ENCODE measurements around the gene NKD1. TPM values are rescaled to one million over a fixed set of nuclear protein-coding genes. Genes with fewer than 3 reads are reported as not detected.

Gene NKD1
- total RNA-seq, 1 donor from 2014 or later = 15.7 TPM

DNA sequence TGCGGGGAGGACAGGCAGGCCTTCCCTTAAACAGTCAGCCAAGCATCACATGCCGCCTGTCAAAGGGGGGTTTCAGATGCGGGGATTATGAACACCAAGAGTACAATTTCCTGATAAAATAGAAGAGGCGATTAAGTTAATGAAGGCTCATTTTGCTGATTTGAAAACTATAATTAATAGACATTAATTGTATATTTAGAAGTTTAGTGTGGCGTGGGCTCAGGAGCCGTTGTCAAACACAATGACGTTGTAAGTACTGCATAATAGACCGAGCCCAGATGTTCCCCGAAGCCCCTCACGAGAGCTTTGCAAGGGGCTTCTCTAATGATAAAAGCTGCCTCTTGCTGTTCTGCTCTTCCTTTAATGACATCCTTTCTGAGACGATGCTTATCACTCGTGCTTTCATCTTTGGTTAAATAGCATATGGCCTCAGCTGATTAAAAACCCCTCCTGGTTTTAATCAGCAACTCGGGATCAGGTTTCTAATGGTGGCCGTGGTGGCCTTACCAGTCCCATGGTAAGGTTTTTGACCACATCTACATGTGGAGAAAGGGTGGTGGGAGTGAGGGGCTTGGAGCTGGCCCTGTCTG lies 104.7 kb downstream of the NKD1 start:
- no peak for DNase-seq

DNA sequence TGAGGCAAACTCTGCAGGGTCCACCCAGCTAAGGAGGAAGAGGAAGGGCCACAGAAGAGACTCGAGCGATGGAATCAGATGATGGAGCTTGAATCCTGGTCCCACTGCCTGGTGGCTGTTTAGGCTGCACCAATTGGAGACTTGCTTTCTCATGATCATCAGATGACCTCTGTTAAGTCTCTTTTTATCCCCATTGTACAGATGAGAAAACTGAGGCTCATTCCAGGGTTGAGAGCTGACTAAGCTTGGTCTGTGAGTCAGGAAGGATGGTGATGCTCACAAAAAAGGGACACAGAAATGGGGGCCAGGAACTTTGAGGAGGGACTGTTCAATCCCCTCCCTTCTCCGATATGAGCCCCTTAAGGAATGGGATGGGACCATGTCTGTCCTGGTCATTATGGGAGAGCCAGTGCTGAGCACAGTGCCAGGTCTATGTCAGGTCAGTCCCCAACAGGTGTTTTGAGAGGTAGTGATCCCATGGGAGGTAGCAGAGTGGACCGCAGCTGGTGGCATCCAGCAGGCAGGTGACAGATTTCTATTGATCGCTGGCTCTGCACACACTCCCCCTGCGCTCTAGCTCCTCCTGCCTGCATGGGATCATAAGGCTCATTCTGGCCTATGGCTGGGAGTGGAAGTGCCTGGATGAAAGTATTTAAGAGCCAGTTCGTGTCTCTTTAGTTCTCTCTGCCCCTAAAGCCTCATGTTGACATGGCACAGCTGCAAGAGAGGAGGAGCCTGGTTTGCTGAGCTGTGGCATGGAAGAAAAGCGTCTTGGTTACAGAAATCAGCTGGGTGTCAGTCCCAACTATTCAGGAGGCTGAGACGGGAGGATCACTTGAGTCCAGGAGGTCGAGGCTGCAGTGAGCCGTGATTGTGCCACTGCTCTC lies 105.7 kb downstream of the NKD1 start:
- DNase-seq = peak; percentile 19

DNA sequence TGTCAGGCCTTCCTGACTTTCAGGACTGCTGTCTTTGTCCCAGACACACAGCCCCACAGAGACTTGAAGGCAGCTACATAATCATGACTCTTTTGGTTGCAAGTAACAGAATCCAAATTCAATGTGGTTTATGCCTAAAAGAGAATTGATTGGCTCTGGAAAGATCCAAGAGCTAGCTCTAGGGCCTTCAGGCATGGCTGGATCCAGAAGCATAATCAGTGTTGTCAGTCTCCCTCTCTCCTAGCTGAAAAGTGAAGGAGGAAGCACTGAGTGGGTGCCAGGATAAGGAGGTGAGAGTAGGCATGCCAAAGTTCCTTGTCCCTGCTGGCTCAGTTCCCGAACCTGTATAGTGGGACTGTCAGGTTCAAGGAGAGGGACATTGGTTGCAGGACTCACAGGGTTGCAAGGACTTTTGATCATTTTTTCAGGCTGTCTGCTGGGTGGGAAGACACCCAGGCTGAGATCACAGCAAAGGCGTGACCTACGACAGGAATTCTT lies 107.4 kb downstream of the NKD1 start:
- DNase-seq = no peak

DNA sequence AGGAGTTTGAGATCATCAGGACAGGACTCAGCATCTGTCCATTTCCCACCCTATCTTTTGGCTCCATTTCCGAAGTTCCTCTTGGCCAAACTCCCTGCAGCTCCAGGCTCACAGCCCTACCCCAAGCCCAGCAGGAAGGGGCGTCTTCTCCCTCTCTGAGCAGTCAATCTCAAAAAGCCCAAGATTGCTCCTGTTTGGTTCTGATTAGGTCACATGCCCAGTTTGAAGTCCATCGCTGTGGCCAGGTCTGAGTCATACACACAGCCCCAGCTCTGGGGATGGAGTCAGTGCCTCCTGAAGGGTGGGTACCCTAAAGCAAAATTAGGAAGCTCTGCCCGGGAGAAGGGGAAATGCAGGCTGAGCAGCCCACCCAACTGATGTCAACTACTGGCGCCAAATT lies 109.0 kb downstream of the NKD1 start:
- DNase-seq = no peak

DNA sequence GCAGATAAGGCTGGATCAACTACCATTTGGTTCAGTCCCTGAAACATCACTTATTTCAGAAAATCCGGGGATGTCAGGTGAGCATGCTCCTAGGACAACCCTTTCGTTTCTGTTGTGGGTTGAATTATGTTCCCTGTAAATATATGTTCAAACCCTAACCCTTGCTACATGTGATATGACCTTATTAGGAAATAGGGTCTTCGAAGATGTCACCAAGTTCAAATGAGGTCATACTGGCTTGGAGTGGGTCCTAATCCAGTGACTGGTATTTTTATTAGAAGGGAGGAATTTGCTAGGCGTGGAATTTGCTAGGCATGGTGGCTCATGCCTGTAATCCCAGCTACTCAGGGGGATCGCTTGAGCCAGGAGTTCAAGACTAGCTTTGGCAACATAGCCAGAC lies 111.6 kb downstream of the NKD1 start:
- no peak for DNase-seq

DNA sequence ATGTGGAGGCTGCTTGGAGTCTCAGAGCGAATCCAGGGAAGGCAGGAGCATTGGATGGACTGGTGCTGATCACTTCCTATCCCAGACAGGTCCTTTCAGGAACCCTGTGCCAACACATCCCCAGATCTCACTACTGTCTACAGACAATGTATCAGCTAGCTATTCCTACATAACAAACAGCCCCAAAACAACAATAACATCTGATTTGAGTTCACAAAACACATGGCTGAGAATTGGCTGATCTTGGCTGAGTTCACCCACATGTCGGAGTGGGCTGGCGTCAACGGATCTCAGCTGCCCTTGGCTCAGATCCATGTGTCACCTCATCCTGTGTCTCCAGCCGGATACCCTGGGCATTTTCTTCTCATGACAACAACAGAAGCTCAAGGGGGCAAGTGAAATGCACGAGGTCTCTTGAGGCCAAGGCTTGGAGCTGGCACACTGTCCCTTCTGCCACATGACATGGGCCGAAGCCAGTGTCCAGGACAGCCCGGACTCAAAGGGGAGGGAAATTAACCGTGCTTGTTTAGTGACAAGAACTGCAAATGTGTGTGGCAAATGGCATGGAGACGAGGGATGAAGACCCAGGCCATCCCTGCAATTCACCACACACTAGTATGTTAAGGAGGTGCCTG lies 114.2 kb downstream of the NKD1 start:
- peak; percentile 30 for DNase-seq

DNA sequence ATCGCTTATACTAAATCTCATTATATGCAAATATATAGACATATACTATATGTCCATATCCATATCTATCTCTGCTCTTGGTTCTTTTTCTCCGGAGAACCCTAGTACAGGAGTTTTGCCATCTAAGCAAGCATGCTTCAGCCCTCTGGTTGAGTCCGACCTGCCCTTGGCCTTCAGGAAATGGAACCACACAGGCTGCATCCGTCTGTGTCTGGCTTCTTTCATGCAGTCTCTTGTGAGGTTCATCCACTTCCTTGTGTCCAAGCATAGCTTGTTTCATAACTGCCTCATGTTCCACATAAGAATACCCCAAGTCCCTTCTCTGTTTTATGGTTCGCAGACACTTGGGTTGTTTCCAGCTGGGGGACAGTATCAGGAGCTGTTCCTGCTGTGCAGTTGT lies 116.1 kb downstream of the NKD1 start:
- DNase-seq = no peak

DNA sequence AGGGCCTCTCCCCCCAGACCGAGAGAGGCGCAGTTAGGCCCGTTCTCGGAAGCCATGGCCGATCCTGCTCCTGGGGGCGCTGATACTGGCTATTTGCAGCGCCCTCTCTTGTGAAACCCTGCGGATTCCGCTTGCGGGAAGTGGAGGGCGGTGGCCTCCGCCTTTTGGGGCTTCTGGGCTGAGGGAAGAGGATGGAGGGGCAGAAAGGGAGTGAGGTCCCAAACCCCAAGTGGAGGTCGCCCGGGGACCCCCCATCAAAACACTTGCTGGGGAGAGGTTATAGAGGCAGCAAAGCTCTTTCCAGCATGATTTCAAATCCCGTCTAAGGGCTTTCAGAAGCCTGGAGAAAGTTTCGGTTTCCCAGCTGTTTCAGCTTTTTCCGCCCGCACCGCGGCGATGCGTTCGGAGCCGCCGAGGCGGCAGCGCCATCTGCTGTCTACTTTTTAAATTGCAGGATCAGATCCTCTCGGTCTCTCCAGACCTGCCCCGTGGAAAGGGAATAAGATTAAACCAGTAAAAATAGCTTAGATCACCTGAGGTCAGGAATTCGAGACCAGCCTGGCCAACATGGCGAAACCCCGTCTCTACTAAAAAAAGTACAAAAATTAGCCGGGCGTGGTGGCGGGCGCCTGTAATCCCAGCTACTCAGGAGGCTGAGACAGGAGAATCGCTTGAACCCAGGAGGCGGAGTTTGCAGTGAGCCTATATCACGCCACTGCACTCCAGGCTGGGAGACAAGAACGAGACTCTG lies 117.1 kb downstream of the NKD1 start:
- DNase-seq = peak; percentile 92

DNA sequence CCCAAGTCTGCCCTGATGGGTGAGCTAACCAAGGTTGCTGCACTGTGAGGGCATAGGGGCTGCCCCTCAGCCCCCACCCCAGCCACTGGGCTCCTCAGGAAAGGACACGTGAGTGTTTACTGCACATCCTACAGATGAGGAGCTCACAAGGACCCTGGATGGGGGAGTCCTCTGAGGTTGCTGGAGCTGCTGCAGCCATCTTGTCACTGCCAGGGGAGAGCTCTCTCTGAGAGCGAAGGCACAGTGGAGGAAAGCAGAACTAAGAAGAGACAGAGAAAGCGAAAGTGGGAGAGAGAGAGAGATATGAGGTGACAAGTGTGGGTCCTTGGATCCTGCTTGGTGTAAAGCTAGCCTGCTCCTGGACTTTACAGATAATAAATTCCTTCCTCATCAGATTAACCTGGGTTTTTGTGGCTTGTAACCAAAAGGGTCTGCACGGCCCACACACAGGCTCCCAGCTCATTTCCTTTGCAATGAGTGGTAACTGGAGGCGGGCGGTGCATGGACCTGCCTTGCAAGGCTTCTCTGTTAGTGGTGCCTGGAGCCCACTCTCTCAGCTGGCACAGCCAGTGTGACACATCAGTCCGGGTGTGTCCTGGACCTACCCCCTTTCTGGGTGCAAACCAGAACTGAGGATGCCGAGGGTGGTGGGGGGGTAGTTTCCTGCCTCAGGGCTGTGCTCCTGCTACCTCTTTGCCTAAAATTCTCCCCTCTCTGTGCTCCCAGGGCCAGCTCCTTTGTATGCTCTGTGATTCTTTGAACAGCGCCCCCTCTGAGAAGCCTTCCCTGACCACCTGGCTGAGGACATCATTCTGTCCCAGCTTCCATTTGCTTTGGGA lies 118.7 kb downstream of the NKD1 start:
- DNase-seq = no peak

DNA sequence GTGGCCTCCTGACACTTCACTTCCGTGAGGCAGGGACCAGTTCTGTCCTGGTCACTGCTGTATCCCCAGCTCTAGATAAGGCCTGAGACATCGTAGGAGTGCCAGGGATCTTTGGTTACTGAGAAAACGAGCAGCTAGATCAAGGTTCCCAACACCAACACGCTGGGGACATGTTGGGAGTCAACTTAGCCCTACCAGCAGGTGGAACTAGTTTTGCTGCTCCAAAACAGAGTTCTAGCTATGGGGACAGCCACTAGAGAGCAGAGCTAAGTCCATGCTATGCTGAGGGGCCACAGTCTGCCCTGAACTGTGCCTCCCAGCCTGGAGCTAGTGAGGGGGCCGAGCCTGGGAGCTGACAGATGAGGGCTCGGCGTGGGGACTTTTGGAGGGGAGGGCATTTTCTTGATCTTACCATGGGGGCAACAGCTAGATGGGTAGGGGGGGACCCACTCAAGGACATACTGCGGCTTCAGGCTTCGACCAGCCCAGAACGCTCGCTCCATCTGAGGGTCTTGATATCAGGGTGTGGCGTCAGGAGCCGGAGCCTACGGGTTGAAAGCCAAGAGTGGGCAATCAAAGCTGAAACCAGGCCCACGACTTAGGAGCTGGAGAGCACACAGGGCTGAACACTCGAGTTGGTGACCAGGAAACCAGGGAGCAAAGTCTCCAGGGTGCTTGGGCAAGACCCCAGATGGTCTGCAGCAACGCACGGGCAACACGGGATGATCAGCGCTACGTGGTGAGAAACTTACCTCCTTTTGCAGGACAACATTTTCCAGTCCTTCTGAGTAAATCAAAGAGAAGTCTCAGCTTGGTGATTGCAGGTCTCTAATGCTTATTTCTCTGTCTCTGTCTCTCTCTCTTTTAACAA lies 119.5 kb downstream of the NKD1 start:
- DNase-seq = peak; percentile 25

DNA sequence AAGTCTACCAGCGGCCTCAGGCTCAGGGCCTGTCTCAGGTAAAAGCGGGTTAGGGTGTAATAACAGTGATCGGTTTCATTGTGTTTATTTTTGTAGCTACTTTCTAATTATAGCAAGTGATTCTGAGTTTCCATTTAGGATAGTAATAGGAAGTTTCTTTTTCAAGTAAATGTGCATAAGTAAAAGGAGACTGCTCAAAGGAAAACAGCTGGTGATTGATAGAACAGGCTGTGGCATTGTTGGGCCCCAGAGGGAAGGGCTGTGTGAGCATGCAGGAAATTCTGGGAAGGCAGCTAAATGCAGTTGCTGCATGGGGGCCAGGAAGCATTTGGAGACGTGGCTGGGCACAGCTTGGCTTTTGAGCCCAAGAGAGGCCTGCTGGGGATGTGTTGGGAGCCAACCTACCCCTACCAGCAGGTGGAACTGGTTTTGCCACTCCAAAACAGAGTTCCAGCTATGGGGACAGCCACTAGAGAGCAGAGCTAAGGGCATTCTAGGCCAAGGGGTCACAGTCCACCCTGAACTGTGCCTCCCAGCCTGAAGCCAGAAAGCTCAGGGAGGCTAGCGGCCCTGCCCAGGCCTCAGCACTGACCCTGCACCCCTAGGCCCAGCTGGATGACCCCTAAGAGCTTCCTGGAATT lies 120.3 kb downstream of the NKD1 start:
- peak; percentile 84 for DNase-seq

DNA sequence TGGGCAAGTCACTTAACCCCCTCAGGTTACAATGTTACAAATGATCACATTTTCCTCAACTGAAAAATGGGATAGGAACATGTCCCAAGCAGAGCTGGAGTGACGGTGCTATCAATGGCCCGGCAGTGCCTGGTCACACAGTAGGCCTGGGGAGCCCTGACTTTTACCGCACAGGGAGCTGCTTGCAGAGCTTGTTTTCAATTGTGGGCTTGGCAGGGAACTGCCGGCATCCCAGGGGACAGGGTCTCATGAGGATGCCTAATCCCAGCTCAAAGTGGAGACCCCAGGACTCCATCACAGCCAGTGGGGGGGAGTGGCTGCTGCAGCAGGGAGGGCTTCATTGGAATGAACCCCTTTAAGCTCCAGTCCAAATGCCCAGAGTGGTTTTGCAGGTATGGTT lies 121.5 kb downstream of the NKD1 start:
- DNase-seq = no peak

DNA sequence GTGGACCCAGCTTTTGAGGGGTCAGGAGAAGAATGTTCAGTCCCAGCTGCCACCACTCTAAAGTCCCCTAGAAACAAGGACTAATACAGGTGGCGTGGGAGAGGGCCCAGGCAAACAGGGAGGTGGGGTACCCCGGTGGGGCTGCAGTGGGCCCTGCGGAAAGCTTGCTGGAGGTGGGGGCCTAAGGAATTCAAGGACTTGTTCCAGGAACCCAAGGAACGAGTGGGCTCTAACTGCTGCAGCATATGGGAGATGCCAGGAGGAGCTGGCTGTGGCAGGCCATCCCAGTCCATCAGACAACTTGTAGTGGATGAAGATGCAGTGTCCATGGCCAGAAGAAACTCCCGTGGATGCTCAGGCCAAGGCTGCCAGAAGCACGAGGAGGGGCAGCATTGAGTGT lies 122.3 kb downstream of the NKD1 start:
- DNase-seq = no peak

DNA sequence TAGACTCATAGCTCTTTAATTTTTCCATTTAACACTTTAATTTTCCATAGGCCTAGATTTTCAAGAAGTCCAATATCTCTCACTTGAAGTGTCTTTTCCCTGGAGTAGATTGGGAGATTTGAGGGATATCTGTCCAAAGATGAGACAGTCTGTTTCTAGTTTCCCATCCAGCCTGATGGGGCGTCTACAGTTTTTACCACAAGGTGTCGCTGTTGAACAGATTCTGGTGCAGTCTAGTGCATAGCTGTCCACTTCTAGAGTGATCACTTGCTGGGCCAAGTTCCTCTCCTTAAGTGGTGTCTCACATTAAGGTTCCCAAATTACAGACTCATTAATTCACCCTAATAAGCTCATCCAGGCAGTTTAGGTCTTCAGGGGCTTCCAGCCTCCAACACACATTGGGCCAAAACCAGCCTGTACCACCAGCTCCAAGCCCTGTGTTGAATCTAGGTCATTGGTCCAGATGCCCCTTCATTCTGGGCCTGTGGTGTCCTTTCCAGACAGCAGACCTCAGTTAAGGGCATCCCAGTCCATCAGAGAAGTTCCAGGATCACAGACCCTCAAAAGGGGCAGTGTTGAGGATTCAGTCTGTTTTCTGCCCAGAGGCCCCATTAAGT lies 123.6 kb downstream of the NKD1 start:
- no peak for DNase-seq

DNA sequence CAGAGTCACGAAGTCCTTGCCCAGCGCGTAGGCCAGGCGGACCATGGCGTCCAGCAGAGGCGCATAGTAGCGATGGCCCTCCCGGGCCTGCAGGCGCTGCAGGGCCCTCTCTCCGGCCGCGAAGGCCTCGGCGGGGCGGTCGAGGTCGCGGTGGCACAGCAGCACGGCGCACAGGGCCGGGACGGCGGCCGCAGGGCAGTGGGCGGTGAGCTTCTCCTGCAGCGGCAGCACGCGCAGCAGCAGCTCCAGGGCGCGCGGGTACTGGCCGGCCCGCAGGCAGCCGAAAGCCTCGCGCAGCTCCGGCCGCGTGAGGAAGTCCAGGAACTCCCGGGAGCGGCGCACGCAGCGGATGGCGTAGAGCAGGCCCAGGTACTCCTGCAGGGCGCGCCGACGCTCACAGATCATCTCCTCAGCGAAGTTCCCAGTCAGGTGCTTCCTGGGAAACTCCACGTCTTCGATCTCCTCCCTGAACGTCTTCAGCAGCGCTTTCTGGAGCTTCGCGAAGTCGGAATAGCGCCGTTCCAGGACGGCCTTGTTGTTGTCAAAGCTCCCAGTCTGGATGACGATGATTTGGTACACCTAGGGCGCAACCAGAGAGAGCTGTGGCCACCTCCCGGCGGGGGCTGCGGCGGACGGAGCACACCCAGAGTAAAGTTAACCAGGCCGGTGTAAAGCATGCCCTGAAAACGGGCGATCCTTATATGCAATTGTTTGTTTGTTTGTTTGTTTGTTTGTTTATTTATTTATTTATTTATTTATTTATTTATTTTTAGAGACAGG lies 125.5 kb downstream of the NKD1 start:
- DNase-seq = no peak

DNA sequence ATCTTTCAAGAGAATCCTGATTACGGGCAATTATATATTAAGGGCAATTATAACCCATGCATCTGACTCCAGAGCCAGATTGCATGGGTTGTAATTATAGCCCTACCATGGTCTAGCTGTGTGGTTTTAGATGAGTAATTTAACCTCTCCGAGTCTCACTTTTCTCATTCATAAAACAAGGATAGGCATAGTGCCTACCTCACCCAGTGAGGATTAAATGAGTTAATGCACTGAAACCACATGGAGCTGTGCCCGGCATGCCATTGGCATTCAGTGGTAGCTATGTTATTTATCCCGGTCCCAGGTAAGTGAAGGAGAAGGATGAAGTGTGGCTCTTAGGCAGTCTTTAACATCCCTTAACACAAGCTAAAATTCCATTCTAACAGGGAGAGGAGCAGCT lies 126.6 kb downstream of the NKD1 start:
- no peak for DNase-seq

DNA sequence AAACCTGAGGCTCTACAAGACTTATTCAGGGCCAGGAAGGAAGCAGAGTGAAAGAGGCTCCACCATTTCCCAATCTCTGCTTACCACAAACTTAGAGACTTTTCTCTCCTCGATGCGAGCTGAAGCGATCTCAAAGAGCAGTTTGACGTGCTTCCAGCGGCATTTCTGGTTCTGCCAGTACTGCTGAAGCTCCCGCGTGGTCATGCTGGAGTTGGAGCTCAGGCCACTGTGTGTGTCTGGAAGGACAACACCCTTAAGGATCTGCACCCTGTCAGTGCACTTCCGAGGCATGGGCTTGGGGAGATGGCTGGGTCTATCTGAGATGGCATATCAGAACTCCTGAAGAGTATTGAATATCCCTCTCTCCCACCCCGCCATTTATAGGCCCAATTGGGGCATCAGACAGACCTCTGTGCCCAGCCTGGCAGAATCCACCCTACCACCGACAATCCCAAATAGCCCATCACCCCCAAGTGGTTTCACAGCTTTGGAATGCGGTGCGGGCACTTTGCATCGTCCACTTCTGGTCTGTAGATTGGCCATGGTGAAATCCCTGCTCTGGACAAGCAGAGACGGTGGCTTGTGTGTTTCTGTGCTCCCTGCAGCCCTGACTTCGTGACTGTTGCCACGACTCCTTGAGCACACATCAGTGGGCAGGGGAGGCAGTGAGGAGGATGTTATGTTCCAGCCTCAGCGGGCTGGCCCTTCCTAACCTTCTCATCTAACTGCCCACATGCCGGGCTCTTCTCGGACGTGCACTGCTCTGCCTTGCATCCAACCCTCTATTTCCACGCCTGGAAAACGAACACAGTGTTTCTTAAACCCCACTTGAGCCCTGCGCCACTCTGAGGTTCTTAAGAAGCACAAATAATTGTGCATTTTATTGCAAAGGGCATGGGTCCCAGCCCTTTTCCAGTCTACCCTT lies 127.8 kb downstream of the NKD1 start:
- DNase-seq = no peak
